GM19463 (cell line): Measurements from ENCODE around the gene TMEM270.

Source experiments
- ATAC-seq: cut with Tn5 transposase; IDR thresholded peaks from one replicate; pipeline ENCODE4 v1.9.1; 2021; ENCODE audit warnings: mild to moderate bottlenecking, moderate library complexity; ENCODE audit not compliant: unreplicated experiment

Gene TMEM270

DNA sequence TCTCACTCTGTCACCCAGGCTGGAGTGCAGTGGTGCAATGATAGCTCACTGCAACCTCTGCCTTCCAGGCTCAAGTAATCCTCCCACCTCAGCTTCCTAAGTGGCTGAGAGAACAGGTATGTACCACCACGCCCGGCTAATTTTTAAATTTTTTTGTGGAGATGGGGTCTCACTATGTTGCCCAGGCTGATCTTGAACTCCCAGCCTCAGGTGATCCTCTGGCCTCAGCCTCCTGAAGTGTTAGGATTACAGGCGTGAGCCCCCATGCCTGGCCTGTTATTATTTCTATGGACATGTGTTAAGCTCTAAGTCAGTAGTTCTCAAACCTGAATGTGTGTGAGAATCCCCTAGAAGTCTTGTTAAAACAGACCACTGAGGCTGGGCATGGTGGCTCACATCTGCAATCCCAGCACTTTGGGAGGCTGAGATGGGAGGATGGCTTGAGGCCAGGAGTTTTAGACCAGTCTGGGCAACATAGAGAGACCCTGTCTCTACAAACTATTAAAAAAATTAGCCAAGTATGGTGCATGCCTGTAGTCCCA lies 24.5 kb downstream of the TMEM270 start:
- no peak for ATAC-seq

DNA sequence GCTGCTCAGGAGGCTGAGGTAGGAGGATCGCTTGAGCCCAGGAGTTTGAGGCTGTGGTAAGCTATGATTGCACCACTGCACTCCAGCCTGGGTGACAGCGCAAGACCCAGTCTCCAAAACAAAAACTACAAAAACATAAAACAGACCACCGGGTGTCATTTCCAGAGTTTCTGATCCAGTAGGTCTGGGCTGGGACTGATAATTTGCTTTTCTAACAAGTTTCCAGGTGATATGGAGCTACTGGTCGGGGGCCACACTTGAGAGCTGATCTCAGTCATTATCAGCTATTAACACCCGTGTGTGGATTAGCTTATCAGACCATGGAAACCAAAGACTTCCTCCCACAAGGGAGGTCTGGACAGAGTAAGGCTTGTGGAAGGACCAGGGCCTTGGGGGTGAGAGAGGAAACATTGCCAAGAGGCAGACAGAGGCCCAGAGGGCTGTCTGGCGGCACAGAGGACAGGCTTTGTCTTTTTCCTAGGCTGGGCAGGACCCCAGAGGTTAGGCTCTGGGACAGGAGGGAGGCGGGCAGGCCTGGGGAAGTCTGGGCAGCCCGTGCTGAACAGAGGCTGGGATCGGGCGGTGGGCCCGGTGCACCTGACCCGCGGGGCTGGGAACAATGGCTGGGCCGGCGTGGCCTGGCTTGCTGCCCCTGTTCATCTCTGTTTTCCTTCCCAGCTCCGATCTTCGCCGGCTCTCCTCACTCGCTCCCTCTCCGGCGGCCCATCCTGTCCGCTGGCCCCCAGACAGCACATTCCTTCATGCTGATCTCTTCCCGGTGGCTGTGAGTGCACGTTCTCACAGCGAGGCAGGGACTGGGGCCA lies 25.2 kb downstream of the TMEM270 start:
- ATAC-seq: no peak

GRCh38 chr7:73887762-73888161 lies 26.8 kb downstream of the TMEM270 start:
- ATAC-seq: no peak

- ATAC-seq: no peak
Measured at GRCh38 chr7:73888959-73889358, 28.0 kb downstream of the TMEM270 start.

DNA sequence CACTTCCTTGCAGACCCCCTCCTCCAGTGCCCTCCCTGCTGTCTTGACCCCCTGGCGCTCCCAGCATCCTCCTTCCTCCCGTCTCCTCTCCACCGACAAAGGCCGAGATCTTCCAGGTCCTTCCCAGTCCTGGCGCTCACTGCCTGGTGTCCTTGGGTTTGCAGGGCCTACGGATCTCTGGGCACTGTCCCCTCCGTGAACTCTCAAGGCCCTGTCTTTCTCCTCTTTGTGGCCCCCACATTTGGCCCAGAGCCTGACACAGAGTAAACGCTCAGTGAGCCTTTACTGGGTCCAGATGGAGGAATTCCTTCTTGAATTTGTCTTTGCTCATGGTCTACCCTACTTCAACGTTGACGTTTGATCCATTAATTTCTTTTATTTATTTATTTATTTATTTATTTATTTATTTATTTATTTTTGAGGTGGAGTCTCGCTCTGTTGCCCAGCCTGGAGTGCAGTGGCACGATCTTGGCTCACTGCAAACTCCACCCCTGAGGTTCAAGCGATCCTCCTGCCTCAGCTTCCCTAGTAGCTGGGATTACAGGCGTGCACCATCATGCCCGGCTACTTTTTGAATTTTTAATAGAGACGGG lies 29.7 kb downstream of the TMEM270 start:
- ATAC-seq: no peak

DNA sequence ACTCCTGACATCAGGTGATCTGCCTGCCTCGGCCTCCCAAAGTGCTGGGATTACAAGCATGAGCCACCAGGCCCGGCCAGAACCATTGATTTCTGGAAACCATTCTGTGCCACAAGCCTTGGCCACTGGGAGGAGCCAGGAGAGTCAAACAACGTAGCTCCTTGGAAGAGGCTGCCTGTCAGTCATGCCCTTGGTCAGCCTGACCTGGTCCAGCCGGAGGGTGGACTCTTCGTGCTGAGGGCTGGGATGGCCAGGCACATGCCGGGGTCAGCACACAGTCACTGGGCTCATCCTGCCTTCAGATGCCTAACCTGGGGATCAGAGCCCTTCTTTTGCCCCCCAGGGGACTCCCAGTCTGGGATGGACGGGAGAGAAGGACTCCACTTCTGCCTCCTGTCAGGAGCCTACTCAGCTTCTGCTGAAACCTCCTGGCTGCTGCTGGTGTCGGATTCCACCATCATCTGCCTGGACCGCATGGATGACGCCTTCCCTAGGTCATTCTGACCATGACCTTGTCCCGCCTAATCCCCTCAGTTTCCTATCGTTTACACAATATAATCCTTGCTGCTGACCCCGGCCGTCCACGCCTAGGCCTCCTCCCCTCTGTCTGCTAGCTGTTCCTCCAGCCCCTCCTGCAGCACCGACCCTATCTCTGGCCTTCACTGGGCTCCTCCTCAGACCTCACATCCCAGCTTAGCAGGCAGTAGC lies 30.4 kb downstream of the TMEM270 start:
- no peak for ATAC-seq

- ATAC-seq: no peak
Measured at GRCh38 chr7:73892003-73892999, 31.3 kb downstream of the TMEM270 start.

DNA sequence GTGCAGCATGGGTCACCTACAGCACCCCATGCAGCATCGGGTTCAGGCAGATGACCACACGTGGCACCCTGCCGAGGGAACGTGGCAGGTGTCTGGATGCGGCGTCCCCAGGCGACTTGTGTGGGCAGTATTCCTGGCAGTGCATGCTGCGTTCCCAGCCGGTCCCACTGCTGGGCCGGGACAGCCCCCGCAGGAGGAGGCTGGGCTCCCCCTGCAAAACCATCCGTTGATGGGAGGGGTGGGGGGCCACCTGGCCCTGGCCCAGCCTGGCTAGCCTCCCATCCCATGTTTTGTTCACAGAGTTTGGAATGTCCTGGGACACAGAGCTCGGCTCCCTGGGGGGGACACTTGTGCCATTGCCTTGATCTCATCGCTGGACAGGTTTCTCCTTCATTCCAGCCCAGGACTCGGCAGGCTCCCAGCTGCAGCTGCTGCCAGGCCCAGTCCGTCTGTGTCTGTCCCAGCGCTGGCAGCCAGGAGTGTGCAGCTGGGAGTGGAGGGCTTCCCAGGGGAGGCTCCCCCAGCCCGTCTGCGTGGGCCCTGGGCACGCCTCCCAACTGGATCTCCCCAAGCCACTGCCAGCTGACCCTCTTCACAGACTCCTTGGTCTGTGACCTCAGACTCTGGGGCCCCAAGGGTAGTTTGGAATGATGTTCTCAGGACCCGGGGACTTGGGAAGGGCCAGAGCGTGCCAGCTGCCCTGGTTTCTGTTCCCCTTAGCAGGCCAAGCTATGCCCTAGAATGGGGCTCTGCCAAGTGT lies 32.6 kb downstream of the TMEM270 start:
- ATAC-seq: no peak

- ATAC-seq: no peak
Measured at GRCh38 chr7:73894166-73894565, 33.2 kb downstream of the TMEM270 start.

DNA sequence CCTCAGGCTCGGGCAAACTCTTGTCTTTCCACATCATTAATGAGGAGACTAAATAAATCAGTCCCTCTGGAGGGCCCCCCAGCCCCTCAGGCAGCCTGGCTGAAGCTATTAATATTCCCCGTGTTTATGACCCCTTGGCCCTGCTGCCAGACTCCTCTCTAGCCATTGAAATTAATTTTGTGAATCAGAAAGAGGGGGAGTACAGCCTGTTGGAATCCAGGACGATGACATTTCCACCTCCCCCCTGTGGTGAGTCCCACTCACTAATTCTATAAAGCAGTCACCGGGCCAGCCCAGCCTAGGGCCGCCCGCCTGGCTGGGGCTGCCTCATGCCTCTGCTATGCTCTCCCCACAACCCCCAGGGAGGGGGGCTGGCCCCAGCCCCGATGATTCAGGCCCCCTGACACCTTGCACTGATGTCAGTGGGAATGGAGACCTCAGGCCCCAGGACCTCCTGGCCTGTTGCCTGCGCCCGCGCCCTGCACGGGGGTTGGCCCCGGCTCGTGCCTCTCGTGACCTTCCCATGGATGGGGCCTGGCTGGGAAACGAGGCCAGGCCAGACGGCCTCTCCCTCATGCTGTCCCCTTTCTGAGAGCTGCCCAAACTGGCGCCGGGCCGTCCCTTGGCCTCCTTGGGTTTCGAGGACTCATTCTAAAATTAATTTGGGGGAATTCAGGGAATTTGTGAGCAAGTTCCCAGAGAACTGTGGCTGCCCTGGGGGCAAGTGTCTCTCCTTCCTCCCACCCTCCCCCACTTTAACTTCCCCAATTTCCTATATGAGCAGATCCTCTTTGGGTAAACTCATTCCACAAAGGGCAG lies 34.0 kb downstream of the TMEM270 start:
- no peak for ATAC-seq

GRCh38 chr7:73895626-73896025 lies 34.7 kb downstream of the TMEM270 start:
- no peak for ATAC-seq

DNA sequence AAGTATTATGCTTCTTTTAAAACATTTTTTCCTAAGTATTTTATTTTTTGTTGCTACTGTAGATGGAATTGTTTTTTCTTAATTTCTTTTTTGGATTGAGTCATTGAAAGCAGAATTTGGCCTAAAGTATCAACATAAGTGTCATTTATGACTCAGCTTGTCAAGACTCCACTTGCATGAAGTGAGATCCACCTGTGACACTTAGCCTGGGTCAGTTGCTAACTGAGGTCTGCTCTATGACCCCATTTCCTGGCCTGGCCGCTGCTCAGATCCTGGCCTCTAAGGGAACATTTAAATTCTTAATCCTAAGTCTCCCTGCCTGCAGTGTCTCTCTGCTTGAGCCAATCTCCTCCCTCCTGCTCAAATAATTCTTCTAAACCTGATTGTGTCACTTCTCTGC lies 35.5 kb downstream of the TMEM270 start:
- no peak for ATAC-seq

DNA sequence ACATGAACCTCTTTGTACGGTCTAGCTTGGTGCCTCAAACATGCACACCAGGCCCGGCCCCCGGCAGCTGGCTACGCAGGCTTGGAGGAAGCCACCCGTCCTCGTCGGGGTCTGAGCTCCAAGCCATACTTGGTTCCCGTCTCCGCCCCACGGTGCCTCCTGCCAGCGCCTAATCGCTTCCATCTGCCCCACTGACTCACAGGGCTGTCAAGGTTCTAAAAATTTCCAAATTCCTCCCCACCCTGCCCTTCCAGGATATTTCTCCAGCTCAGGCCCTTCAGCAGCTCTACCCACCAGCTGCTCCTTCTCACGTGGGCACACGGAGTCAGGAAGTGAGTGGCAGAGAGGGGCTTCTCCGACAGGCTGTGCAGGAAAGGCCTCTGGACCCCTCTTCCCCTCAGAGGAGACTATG lies 38.8 kb downstream of the TMEM270 start:
- ATAC-seq: no peak

GRCh38 chr7:73900286-73900685 lies 39.3 kb downstream of the TMEM270 start:
- ATAC-seq: no peak

- no peak for ATAC-seq
Measured at GRCh38 chr7:73901231-73901822, 40.4 kb downstream of the TMEM270 start.

DNA sequence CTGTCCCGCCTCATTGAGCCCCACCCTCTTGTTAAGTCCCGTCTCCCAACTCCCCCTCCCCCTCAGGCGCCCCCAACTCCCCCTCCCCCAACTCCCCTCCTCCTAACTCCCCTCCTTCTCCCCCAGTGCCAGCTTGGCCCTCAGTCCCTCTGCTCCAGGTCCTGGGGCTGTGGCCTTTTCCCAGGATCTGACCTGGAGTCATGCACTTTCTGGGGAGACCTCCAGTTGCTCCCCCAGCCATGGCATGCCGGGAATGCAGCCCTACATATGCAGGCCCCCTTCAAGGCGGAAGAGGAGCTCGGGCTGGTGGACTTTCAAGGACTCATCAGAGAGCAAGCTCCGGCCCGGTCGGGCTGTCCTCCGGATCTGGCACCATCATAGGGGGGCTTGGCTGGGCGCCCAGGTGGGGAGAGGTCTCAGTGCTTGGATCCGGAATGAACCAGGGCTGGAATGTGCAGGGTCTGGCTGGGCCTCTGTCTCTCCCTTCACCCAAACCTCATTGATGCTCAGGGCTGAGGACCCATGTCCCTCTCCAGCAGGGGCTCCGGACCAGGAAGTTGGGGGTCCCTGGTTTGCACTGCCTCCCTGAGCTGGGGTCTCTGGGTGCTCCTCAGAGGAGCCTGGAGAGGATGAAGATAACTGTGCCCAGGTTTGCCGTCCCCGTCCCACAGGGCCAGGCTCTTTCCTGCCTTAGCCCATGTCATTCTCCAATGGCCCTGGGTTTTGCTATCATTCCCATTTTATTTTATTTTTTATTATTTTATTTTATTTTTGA lies 41.1 kb downstream of the TMEM270 start:
- ATAC-seq: no peak

- ATAC-seq: no peak
Measured at GRCh38 chr7:73903321-73904218, 42.6 kb downstream of the TMEM270 start.
